SK-N-SH (cell line): ENCODE measurements around the gene GAPVD1.

Experiments
- CTCF ChIP-seq: fragments of 200-600 bp; sonication (generic); IDR thresholded peaks from 2 replicates; pipeline ENCODE4 v1.6.1; 2017; ENCODE audit warnings: antibody characterized with exemption, mild to moderate bottlenecking, moderate library complexity
- ELF1 ChIP-seq: IDR thresholded peaks from 2 replicates; pipeline ENCODE4 v1.4.0; 2012
- EP300 ChIP-seq, 2 experiments: IDR thresholded peaks; 2 replicates each; pipeline versions ENCODE4 v1.4.0 to v1.6.1; 2012; ENCODE audit warnings: borderline replicate concordance in 1 of 2, low read depth in 1 of 2, low read length in 1 of 2
- GABPA ChIP-seq: IDR thresholded peaks from 2 replicates; pipeline ENCODE4 v1.4.0; 2012; ENCODE audit warnings: low read depth, mild to moderate bottlenecking
- IRF3 ChIP-seq: fragments of 150-350 bp; IDR thresholded peaks from 2 replicates; pipeline ENCODE4 v1.6.1; 2016; ENCODE audit warnings: mild to moderate bottlenecking, low read depth, low read length
- NFIC ChIP-seq: IDR thresholded peaks from 2 replicates; pipeline ENCODE4 v1.4.0; 2012; ENCODE audit warnings: borderline replicate concordance
- POLR2AphosphoS5 ChIP-seq: IDR thresholded peaks from 2 replicates; pipeline ENCODE4 v1.6.1; 2012; ENCODE audit warnings: low read depth, low read length
- RAD21 ChIP-seq: IDR thresholded peaks from 2 replicates; pipeline ENCODE4 v1.6.1; 2012; ENCODE audit warnings: mild to moderate bottlenecking, low read length
- RXRA ChIP-seq: IDR thresholded peaks from 2 replicates; pipeline ENCODE4 v1.4.0; 2012; ENCODE audit warnings: low read depth, mild to moderate bottlenecking, borderline replicate concordance

GRCh38 chr9:125317704-125318103 lies 56.1 kb downstream of the GAPVD1 start:
- TF ChIP-seq EP300 (IDR thresholded peaks at IDR 0.05; ENCODE audit: borderline replicate concordance in 1 of 2, low read depth in 1 of 2, low read length in 1 of 2) (no peak), CTCF (no peak), RAD21 (no peak), RXRA (no peak), NFIC (no peak), ELF1 (no peak), IRF3 (no peak), GABPA (no peak), POLR2AphosphoS5 (no peak)
